ENCODE data around the gene NAA80.

The NAA80 gene

DNA sequence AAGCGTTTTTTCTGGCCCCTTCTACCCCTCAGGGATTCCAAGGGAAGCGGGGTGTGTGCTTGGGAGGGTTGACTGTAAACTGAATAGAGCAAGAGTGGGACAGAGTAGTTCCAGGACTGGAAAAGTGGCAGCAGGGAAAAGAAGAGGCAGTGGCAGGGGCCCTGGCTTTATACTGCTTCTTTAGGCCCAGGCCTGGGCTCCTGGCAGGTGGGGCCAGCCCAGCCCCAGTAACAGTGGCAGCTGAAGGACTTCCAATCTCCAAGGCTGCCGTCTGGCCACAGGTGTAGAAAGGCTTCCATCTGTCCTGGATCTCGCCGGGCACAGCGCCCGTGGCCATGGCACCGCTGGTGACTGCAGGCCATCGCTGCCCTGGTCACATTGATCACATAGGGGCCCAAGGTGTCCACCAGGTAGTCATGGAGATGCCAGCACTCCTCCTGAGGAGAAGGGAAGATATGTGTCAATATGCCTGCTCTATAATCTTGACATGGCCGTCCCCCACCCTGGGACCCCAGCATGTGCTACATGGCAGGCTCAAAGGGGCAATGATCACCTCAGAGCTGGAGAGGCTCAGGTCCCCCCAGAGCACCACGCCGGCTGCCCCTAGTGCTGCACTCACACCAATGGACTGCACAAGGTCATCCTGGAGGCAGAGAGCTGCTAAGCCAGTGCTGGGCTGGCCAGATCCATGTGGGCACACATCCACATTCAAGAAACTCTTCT is 6.0 kb downstream of the NAA80 start:
- TF ChIP-seq REST (IDR thresholded peaks at IDR 0.05; ENCODE audit: low read depth) (no peak), TEAD4 (IDR thresholded peaks at IDR 0.05) (no peak), CEBPB (IDR thresholded peaks at IDR 0.05) (no peak), EGR1 (IDR thresholded peaks at IDR 0.05) (no peak), ZBTB7A (IDR thresholded peaks at IDR 0.05; ENCODE audit: low read depth) (no peak), RAD21 (IDR thresholded peaks at IDR 0.05; ENCODE audit: low read depth) (no peak)
- TF ChIP-seq, protein P1, sequence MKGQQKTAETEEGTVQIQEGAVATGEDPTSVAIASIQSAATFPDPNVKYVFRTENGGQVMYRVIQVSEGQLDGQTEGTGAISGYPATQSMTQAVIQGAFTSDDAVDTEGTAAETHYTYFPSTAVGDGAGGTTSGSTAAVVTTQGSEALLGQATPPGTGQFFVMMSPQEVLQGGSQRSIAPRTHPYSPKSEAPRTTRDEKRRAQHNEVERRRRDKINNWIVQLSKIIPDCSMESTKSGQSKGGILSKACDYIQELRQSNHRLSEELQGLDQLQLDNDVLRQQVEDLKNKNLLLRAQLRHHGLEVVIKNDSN (IDR thresholded peaks at IDR 0.05): no peak

DNA sequence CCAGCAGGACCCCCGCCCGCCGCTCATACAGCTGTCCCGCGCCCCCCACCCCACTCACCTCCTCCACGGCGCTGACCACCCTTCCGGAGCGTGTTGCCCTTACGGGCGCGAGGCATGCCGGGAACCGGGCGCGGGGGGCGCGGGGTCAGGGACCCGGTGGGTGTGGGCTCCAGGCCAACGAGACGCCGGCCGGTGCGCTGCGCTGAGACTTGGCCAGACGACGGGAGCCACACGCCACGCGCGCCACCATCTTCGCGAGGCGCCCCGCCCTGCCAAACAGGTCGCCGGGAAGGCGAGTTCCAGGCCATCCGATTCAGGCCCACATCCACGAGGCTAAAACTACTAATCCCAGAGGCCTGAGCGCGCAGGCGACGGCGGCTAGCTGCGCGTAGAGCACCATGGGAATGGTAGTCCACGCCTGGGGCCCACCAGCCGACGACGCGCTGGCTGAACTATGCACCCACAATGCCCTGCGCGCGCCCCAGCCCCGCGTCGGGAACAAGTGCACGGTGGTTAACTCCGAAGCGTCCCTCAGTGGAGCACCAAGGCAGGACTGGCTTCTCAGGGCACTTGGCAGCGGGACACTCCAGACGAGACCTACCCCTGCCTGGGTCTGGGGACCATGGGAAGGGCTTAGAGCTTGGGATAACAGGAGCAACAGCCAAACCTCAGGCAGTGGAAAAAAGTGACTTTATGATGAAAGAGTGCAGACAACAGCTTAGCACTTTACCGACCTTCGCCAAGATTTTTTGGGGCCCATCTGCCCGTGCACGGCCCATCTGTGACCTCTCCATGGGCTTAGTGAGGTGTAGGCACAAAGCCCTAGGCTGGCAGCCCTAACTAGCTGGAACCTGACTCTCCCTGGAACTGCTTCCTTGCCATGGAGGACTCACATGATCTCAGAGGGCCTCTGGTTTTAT is 6.8 kb downstream of the NAA80 start, which contains the start of gene IFRD2:
Gene IFRD2 (minus strand): TSS at position 271 of the 920 bp plus-strand sequence. CDS start 155 bp downstream, at position 116.
- TF ChIP-seq CEBPB (IDR thresholded peaks at IDR 0.05): no peak
- TF ChIP-seq EGR1 (IDR thresholded peaks at IDR 0.05): peak; percentile 48; the same call in 1 of the 2 replicates
- peak; percentile 85; the same call in 1 of the 2 replicates for TF ChIP-seq TAF1 (IDR thresholded peaks at IDR 0.05; ENCODE audit: low read depth)
- peak; percentile 72 for TF ChIP-seq TEAD4 (IDR thresholded peaks at IDR 0.05)
- peak; percentile 84 for TF ChIP-seq TCF12 (IDR thresholded peaks at IDR 0.05; ENCODE audit: low read depth)
- TF ChIP-seq, protein P2, sequence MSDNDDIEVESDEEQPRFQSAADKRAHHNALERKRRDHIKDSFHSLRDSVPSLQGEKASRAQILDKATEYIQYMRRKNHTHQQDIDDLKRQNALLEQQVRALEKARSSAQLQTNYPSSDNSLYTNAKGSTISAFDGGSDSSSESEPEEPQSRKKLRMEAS (IDR thresholded peaks at IDR 0.05): peak; percentile 87
- TF ChIP-seq RAD21 (IDR thresholded peaks at IDR 0.05; ENCODE audit: low read depth): 0 out of 2 replicates have a peak, but pooled peaks have one; percentile 10
- TF ChIP-seq CREB1 (IDR thresholded peaks at IDR 0.05; ENCODE audit: low read depth): peak; percentile 90
- TF ChIP-seq YY1 (IDR thresholded peaks at IDR 0.05; ENCODE audit: low read depth): peak; percentile 94
- TF ChIP-seq EP300 (IDR thresholded peaks at IDR 0.05; ENCODE audit: borderline replicate concordance): no peak
- TF ChIP-seq, protein P1 (IDR thresholded peaks at IDR 0.05): peak; percentile 65
- no peak for TF ChIP-seq REST (IDR thresholded peaks at IDR 0.05; ENCODE audit: low read depth)
- peak; percentile 68 for TF ChIP-seq NFIC (IDR thresholded peaks at IDR 0.05)
- no peak for TF ChIP-seq FOXM1 (IDR thresholded peaks at IDR 0.05; ENCODE audit: borderline replicate concordance, low read depth)
- TF ChIP-seq ZBTB7A (IDR thresholded peaks at IDR 0.05; ENCODE audit: low read depth): peak; percentile 76; the same call in 1 of the 2 replicates

DNA sequence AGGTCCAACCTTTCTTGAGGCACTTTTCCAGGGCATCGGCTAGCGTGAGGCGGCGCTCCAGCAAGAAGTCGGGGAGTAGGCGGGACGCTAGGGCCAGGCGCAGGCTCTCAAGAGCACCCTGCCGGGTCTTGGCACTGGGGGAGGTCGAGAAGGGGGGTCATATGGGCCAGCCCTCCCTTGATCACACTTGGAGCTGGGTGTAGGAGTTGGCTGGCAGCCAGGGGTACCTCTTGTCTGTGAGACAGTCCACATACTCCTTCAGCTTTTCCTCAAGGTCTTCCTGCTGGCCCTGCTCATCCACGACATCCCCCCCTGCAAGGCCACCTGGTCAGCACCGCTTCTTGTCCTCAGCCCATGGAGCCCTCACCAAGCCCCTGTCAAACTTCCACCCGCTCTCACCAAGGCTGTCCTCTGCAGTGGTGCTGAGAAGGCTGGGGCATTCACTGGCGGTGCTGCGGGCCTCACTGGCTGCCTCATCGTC is 9.0 kb downstream of the NAA80 start:
- TF ChIP-seq ZBTB7A (IDR thresholded peaks at IDR 0.05; ENCODE audit: low read depth): no peak
- TF ChIP-seq, protein P2 (IDR thresholded peaks at IDR 0.05): no peak
- TF ChIP-seq REST (IDR thresholded peaks at IDR 0.05; ENCODE audit: low read depth): no peak
- TF ChIP-seq FOXM1 (IDR thresholded peaks at IDR 0.05; ENCODE audit: borderline replicate concordance, low read depth): no peak

GRCh38 chr3:50289130-50289529 is 10.1 kb downstream of the NAA80 start:
- no peak for TF ChIP-seq EP300 (IDR thresholded peaks at IDR 0.05; ENCODE audit: borderline replicate concordance)
- TF ChIP-seq CEBPB (IDR thresholded peaks at IDR 0.05): no peak
- TF ChIP-seq TAF1 (IDR thresholded peaks at IDR 0.05; ENCODE audit: low read depth): no peak
- TF ChIP-seq CREB1 (IDR thresholded peaks at IDR 0.05; ENCODE audit: low read depth): no peak
- no peak for TF ChIP-seq EGR1 (IDR thresholded peaks at IDR 0.05)
- no peak for TF ChIP-seq REST (IDR thresholded peaks at IDR 0.05; ENCODE audit: low read depth)
- no peak for TF ChIP-seq FOXM1 (IDR thresholded peaks at IDR 0.05; ENCODE audit: borderline replicate concordance, low read depth)
- TF ChIP-seq TEAD4 (IDR thresholded peaks at IDR 0.05): no peak
- TF ChIP-seq TCF12 (IDR thresholded peaks at IDR 0.05; ENCODE audit: low read depth): no peak
- TF ChIP-seq, protein P1 (IDR thresholded peaks at IDR 0.05): no peak
- no peak for TF ChIP-seq YY1 (IDR thresholded peaks at IDR 0.05; ENCODE audit: low read depth)
- TF ChIP-seq NFIC (IDR thresholded peaks at IDR 0.05): no peak
- TF ChIP-seq, protein P2 (IDR thresholded peaks at IDR 0.05): no peak
- no peak for TF ChIP-seq RAD21 (IDR thresholded peaks at IDR 0.05; ENCODE audit: low read depth)
- no peak for TF ChIP-seq ZBTB7A (IDR thresholded peaks at IDR 0.05; ENCODE audit: low read depth)
